ENCODE data around the gene BCL6B.

BCL6B gene

DNA sequence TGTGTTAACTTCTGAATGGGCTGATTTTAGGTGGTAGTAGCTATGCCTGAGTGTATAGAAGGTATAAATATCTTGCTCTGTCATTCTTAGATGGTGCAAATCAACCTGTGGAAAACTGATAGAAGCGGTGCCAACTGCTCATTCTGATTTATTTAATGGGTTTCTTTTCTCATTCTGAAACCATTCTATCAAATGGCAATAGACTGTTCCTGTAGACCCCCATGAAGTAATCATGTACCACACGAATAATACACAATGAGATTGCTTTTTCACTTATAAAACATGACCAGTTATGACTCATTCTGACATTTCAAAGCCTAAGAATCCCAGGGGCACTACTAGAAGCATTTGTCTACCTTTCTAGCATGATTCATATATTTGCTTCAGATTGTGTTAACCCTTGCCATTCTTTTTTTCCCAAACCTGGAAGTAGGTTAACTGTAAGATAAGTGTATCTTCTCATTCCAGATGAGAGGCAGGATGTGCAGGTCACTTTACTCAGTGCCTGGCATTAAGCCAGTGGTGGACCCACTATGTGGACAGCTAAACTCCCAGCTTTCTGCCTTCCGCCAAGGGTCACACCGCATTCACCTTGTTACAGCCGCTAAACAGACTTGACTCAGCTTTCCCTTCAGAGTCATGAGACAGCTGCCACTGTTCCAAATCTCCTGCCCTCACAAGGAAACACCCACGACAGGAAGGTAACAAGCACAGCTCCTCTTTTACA lies 37.5 kb downstream of the BCL6B start:
- no peak for DNase-seq (ENCODE audit: low read depth)

DNA sequence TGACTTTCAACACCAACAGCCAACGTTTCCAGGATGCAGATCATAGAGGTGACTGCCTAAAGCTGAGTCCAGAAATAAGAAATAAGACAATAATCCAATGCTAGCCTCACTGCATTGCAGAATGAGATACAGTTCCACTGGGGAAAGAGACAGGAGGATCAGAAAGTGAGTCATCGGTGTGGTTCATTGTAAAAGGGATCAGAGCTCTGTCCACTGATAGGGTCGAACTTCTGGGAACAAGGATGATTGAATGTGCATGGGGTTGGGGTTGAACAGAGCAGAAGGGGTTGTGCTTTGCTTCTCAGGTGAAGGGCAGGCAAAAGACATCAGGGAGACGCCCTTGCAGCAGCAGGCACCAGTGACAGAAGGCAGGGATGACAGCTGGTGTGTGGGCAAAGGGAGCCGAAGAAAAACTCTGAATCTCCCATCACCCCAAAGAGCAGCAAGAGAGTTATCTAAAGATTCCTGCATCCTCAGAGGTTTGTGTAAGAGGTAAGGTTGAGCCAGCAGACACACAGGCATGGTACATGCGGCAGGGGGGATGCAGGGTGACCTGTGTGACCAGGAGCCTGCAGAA lies 40.8 kb downstream of the BCL6B start:
- no peak for DNase-seq (ENCODE audit: low read depth)

DNA sequence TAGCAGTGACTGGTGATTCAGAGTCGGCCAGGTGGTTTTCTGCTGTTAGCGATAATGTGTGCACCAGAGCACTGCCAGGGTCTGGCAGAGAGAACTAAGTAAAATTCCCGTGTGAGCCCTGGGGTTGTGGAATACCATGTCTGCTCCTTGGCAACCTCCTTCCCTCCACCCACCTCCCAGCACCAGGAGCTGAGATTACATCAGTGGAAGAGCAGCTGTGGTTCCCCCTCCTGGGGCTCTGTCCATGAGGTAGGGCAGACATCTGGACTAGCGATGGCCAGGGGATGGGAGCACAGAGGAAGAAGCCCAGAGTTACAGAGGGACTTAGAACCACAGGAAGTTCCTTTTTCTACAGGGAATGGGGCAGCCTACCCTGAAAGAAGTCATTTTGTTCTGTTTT lies 41.4 kb downstream of the BCL6B start:
- no peak for DNase-seq (ENCODE audit: low read depth)

DNA sequence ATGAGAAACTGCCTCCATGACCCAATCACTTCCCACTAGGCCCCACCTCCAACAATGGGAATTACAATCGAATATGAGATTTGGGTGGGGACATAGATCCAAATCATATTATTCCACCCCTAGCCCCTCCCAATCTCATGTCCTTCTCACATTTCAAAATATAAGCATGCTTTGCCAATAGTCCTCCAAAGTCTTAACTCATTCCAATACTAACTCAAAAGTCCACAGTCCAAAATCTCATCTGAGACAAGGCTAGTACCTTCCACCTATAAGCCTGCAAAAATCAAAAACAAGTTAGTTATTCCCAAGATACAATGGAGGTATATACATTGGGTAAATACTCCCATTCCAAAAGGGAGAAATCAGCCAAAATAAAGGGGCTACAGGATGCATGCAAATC lies 44.3 kb downstream of the BCL6B start:
- no peak for DNase-seq (ENCODE audit: low read depth)

DNA sequence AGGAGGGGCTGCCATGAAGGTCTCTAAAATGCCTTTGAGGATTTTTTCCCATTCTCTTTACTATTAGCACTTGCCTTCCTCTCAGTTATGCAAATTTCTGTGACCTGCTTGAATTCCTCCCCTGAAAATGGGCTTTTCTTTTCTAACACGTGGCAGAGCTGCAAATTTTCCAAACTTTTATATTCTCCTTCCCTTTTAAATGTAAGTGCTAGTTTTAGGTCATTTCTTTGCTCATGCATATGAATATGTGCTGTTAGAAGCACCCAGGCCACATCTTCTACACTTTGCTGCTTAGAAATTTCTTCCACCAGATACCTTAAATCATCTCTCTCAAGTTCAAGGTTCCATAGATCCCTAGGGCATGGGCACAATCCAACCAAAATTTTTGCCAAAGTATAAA lies 45.4 kb downstream of the BCL6B start:
- DNase-seq (ENCODE audit: low read depth), result no peak

DNA sequence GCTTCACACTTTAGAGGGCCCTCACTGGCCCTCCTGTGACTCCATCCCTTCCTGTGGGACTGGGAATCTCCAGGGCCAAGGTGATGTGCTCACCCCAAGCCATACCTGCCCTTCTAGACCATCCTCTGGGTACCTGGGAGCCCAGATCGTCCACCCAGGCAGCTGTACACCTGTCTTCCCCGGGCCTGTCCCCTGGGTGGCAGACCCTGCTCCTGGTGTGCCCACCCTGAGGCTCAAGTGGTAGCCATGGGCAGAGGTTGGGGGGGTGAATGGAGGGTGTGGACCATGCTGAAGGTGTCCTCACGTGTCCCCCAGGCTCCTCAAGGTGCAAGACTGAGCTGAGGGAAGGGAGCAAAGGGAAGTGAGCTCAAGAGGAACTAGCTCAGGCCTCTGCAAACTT lies 47.9 kb downstream of the BCL6B start:
- no peak for DNase-seq (ENCODE audit: low read depth)

DNA sequence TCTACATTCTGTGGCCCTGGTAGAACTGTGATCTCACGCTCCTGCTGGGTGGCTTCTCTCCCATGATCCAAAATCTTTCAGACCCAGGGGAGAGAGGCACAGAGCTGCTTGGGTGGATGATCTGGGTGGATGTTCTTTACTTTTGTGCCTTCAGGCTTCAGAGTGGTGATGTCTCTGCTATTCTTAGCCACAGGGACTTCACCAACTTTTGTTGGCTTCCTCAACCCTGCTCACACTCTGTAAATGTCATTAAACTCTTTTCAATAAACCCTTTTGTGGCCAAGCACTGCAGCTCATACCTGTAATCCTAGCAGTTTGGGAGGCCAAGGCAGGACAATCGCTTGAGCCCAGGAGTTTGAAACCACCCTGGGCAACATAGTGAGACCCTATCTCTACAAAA lies 49.6 kb downstream of the BCL6B start:
- no peak for DNase-seq (ENCODE audit: low read depth)

DNA sequence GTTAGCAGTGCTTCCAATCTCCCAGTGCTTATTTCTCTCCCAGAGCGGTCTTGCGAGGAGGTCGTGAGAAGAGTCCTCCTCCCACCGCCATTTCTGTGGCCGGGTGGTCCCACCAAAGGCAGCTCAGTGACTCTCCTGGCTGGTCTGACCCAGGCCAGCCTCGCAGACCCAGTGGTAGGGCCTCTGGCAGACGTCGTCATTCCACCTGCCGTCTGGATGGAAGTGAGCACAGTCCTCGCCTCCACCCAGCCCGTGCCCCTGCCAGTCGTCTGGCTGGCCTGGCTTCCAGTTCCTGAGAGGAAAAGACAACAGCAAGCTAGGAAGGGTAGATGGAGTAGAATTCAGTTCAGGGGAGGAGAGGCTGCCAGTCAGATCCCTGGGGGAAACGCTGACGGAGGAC lies 52.1 kb downstream of the BCL6B start:
- no peak for DNase-seq (ENCODE audit: low read depth)

DNA sequence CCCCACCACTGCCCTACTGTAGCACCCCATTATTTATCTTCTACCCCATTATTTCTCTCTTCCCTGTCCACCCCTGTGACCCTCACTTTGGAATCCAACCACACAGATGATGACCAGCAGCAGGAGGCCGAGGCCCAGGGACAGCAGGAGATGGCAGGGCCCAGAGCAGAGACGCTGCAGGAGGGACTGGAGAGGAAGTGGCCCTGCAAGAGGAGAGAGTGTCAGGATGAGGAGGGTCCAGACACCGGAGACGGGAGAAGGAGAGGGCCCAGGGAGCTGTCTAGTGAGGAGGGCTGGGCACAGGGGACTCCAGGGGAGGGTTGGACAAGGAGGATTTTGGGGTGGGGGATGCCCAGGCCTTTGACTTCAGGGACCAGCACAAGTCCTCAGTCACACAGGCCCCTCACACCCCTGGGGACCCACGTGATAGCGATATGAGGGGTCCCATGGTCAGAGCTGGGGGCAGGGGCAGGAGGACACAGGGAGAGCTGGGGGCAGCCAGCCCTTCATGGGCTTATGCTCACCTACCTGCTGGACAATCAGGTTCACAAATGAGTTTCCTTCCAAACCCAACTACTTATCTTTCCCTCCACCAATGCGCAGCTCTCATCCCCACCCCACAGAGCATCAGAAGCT lies 55.2 kb downstream of the BCL6B start:
- DNase-seq (ENCODE audit: low read depth), result no peak

DNA sequence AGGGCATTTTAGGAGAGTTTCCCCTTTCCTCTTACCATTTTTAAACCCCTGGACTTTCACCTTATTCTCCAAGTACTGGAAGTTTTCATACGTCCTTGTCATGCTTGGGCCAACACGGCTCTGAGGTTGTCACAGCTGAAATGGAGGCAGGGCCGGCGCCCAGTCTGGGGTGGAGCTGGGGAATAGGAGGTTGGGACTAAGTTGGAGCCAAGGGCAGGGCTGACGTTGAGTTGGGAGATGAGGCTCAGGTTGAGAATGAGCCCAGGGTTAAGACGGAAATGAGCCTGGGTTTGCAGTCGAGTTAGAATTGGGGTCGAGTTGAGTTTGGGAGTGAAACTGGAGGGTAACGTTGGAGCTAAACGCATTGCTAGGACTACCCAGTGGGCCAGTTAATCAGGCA lies 55.9 kb downstream of the BCL6B start:
- no peak for DNase-seq (ENCODE audit: low read depth)
